H1 (cell line): ENCODE results near the gene DLX4. TPM values are rescaled to one million over a fixed set of nuclear protein-coding genes. Genes with fewer than 3 reads are reported as not detected.

Experiments
- ASH2L ChIP-seq: fragments of 200-600, 300-600 bp; sonication (generic); IDR thresholded peaks from one replicate; pipeline ENCODE4 v1.7.1; 2017; ENCODE audit warnings: low read length
- KDM1A ChIP-seq: fragments of 200-600, 300-600 bp; sonication (generic); IDR thresholded peaks from 2 replicates; pipeline ENCODE4 v1.7.1; 2016; ENCODE audit warnings: mild to moderate bottlenecking, low read length, borderline replicate concordance
- polyA plus RNA-seq, 7 experiments: library from polyadenylated mRNA; depleted of rRNA in 3 of 7; stranded (reverse) in 5 of 7; unstranded in 2 of 7; fragments of >200 nt in 5 of 7; fragments of 200-250 nt in 2 of 7; gene quantifications; 1 replicate in 5 of 7; 2 replicates in 1 of 7; 4 replicates in 1 of 7; pipeline versions ENCODE4 v1.2.1 to v1.2.3, GENCODE V29; 2011 to 2013; ENCODE audit warnings: missing spikeins in 2 of 7, mixed read lengths in 2 of 7
- total RNA-seq: library from RNA; stranded (reverse); fragmentation: NEBNext Ultra II Directional; extraction: Animal tissue kit (Norgen Biotek cat#: 25700); gene quantifications from 2 replicates; pipeline ENCODE4 v1.2.1, GENCODE V29; 2021

DLX4 gene
- total and polyA plus RNA-seq, 2 of the 8 experiments (the other 6 are each of a cell fraction or from before 2014, with no cell fraction given) = 0.67 to 0.80 TPM

DNA sequence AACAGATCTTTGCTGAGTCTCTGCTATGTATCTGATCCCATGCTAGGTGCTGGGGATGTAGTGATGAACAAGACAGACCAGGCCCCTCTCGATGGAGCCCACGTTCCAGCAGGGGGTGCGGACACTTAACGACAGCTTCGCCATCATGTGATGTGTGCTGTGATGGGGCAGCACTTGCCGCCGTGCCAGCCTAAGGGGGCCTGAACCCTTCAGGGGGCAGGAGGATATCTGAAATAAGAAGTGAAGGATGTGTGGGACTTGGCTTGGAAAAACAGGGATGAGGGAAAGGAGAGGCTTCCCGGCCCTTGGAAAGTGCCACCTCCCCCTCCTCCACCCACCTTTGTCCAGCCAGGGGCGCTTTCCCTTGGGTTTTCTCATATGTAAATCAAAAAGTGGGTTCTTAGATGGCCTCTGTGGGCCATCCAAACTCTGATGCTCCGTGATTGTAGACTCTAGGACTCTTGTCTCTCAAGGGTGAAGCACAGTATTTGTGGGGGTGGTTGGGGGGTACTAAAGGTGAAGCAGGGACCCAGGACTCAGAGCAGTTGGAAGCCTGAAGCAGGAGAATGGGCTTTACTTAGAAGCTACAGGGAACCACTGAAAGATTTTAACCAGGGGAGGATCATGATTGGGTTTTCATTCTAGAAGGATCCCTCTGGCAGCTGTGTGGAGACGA lies 30.0 kb downstream of the DLX4 start (continued):
- TF ChIP-seq ASH2L = no peak
- TF ChIP-seq KDM1A = no peak
- TF ChIP-seq, all 59 proteins: peak for 0
